Lower leg skin (tissue), 4 donors: Measurements from ENCODE around the gene QRICH1. TPM values are rescaled to one million over a fixed set of nuclear protein-coding genes. Genes with fewer than 3 reads are reported as not detected.
A peak's percentile ranks its signal among the peaks of the same experiment; 100 is the strongest.

Experiments used
- DNase-seq, 2 donors: peaks; one replicate each; pipeline ENCODE4 v3.0.0-alpha.2; 2019; ENCODE audit warnings: low spot score in 2 of 2
- H3K4me3 ChIP-seq: fragments of 200-600 bp; sonication (generic); 2 replicates; pipeline ENCODE4 v1.5.1; 2017; ENCODE audit warnings: mild to moderate bottlenecking, low read depth; ENCODE audit not compliant: poor library complexity, severe bottlenecking
- POLR2A ChIP-seq, 2 donors: fragments of 450-650 bp; IDR thresholded peaks; one replicate each; pipeline ENCODE4 v1.6.1; 2016 to 2017; ENCODE audit warnings: antibody characterized with exemption in 2 of 2, mild to moderate bottlenecking in 1 of 2, moderate library complexity in 1 of 2
- WGBS, 2 donors: methylation state at CpG; one replicate each; pipeline ENCODE4 v1.1.5; 2018; 5-methylcytosine and 5-hydroxymethylcytosine counted together
- intact Hi-C: fragments of 100-400 bp; cut with DNase I; formaldehyde crosslinking; loops from one replicate; pipeline ENCODE4 v1.15.0; 2023; ENCODE audit warnings: low total_unique reads
- total RNA-seq, 4 donors: library from RNA; depleted of rRNA; stranded (reverse); fragments of >200 nt; gene quantifications; one replicate each; pipeline ENCODE4 v1.1.0, GENCODE V29; 2016
- TF ChIP-seq, protein P1 (sequence below), 3 donors: fragments of 450-650 bp; IDR thresholded peaks; one replicate each; pipeline ENCODE4 v1.5.1; 2016; ENCODE audit warnings: antibody characterized with exemption in 3 of 3, mild to moderate bottlenecking in 3 of 3, moderate library complexity in 2 of 3

QRICH1 gene
- total RNA-seq, 4 donors from 2014 or later: 72.4 to 106 (median 84.2) TPM

DNA sequence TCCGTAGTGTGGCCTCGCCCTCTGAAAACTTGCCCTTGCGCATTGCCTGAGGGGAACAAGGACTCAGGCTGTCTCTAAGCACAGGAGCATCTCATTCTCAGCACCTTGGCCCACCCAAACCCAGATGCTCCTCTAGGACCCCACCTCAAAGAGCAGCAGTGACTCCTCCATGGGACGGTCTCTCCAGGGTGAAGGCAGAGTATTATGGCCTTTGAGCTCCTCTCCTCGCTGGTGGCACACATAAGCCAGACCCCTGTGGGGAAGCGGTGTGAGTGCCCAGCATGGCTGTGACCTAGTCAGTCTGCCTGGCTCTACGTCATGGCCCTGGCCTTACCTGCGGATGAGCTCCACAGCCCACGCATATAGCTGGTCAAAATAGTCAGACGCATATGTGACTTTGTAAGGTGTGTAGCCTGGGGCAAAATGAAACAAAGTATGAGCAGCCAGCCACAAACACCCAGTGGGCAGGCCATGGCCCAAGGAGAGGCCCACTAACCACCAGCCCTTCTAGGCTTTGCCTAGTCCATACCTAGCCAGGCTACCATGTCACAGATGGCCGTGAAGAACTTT is 6.3 kb upstream of the QRICH1 start:
- 91 to 94% methylated on average over 11 of the region's 11 CpGs for WGBS, 2 donors
- intact Hi-C loops: no loop called here
- no peak overlapping the region for H3K4me3 ChIP-seq
- DNase-seq: no peak
- TF ChIP-seq POLR2A (IDR thresholded peaks at IDR 0.05): no peak
- TF ChIP-seq, protein P1, sequence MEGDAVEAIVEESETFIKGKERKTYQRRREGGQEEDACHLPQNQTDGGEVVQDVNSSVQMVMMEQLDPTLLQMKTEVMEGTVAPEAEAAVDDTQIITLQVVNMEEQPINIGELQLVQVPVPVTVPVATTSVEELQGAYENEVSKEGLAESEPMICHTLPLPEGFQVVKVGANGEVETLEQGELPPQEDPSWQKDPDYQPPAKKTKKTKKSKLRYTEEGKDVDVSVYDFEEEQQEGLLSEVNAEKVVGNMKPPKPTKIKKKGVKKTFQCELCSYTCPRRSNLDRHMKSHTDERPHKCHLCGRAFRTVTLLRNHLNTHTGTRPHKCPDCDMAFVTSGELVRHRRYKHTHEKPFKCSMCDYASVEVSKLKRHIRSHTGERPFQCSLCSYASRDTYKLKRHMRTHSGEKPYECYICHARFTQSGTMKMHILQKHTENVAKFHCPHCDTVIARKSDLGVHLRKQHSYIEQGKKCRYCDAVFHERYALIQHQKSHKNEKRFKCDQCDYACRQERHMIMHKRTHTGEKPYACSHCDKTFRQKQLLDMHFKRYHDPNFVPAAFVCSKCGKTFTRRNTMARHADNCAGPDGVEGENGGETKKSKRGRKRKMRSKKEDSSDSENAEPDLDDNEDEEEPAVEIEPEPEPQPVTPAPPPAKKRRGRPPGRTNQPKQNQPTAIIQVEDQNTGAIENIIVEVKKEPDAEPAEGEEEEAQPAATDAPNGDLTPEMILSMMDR (IDR thresholded peaks at IDR 0.05): no peak

DNA sequence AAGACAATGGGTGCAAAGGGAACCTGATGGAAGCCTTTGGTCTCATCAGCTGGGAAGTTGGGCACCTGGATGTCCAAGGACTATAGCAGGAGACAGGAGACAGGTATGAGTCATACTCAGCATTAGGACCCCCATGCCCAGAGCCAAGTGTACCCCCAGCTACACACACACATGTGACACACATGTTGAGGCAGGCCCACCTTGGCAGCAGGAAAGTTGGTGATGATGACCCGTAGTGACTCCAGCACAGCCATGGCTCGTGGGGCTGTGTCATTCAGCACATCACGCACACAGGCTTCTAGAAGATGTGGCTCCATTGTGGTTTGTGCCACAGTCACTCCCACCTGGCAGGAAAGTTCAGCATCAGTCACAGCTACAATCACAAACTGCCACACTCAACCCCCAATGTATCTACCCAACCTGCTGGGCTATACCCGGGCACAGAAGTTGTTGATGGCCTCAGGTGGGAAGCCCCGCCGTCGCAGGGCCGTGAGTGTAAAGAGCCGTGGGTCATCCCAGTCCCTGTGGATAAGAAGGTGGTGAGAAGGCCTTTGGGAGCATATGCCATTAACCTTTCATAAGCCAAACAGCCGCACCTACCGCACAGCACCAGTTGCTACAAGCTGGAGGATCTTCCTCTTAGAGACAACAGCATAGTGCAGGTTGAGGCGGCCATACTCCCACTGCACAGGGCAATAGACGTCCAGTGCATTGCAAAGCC is 5.2 kb upstream of the QRICH1 start:
- intact Hi-C loops: no loop called here
- no peak for TF ChIP-seq POLR2A (IDR thresholded peaks at IDR 0.05)
- TF ChIP-seq, protein P1 (IDR thresholded peaks at IDR 0.05): no peak
- DNase-seq: no peak
- no peak overlapping the region for H3K4me3 ChIP-seq
- 83 to 87% methylated on average over 13 of the region's 13 CpGs for WGBS, 2 donors

DNA sequence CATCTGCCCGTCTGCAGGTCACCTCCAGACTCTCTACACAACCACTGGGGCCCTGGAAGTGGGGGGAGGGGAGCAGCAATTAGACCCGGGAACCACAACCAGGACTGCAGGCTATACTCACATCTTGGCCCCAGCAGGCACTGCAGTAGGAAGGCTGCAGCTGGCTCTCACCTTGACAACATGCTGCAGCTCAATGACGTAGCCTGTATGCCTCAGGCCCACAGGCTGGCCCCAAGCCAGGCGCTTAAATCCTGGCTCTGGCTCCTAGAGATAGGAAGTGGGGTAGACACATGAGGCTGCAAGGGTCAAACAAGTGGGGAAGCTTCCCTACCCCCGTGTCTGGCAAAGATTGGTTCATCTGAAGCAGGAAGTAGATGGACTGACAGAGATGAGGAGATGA is 4.6 kb upstream of the QRICH1 start:
- H3K4me3 ChIP-seq: no peak overlapping the region
- 54 to 57% methylated on average over 5 of the region's 5 CpGs for WGBS, 2 donors
- no peak for DNase-seq
- no peak for TF ChIP-seq POLR2A (IDR thresholded peaks at IDR 0.05)
- TF ChIP-seq, protein P1 (IDR thresholded peaks at IDR 0.05): no peak
- intact Hi-C loops: no loop called here

DNA sequence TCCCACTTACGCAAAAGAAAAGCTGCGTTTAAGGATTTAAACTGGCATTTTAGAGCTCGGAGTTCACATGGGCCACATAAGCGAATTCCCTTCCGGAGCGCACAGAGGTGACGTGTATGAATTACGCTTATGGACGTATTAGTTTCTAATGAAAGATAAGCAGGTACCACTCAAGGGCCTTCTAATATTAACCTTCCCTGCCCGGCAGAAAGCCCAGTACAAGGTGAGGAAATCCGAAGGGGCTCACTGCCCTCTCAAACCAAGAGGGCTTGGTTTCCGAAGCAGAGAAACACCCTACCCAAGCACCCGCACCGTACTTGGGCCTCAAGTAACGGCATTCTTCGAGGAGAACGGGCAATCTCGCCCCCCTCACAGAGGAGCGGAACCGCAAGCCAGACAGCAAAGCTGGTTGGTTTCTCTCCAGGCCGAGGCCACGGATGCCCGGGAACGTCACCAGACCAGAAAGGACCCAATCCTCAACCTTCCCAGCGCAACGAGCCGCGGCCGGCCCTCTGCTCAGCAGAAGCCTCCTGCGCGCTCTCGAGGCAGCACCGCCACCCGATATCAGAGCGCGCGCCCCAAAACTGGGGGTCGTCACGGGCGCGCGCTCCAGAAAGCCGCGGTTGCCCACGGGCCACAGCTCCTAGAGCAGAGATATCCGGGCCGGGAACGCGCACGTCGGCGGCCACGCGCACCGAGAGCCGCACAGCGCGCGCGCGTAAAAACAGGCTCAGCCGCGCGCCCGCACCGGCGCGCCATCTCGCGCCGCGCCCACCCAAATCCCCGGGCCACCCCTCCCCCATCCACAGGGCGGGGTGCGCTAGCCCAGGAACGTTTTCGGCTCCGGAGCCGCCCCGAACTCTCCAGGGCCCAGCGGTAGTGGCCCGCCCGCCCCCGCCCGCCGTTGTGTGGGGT is 676 bp downstream of the QRICH1 start:
- TF ChIP-seq, protein P1 (IDR thresholded peaks at IDR 0.05): no peak
- no peak for TF ChIP-seq POLR2A (IDR thresholded peaks at IDR 0.05)
- 0% methylated on average over 26 to 58 of the region's 86 CpGs for WGBS, 2 donors
- intact Hi-C loops: no loop called here
- H3K4me3 ChIP-seq: peak overlapping the region; percentile 81
- DNase-seq: peak; percentile 60 to 94

DNA sequence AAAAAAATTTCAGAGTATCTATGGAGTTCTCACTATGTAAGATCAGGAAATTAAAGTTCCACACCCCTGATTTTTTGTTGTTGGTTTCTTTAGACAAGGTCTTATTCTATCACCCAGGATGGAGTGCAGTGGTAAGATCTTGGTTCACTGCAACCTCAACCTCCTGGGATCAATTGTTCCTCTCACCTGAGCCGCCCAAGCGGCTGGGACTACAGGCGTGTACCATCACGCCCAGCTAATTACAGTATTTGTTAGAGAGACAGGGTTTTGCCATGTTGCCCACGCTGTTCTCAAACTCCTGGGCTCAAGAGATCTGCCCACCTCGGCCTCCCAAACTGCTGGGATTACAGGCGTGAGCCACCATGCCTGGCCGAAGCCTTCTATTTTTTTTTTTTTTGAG is 12.4 kb downstream of the QRICH1 start:
- 62 to 72% methylated on average over 8 of the region's 8 CpGs for WGBS, 2 donors
- intact Hi-C loops: no loop called here

More for the DNA sequence above, 12.4 kb downstream of the QRICH1 start:
- H3K4me3 ChIP-seq: no peak overlapping the region
- TF ChIP-seq, protein P1 (IDR thresholded peaks at IDR 0.05): no peak
- no peak for TF ChIP-seq POLR2A (IDR thresholded peaks at IDR 0.05)
- DNase-seq: no peak
